Keratinocyte (primary cell): ENCODE results near the gene RPS2. TPM values are rescaled to one million over a fixed set of nuclear protein-coding genes. Genes with fewer than 3 reads are reported as not detected.

Experiments used
- DNase-seq: peaks from one replicate; pipeline ENCODE4 v3.0.0-alpha.2; 2011; ENCODE audit warnings: low read depth, missing footprints, low spot score
- FAIRE-seq: peaks from 2 replicates; lab custom pipeline; 2011; peaks lifted over from hg19 to GRCh38; lab: Jason Lieb, UNC
- H2AFZ ChIP-seq: 2 replicates; pipeline ENCODE4 v1.6.0; 2012; ENCODE audit warnings: low read length, control low read depth, inconsistent platforms; ENCODE audit not compliant: control insufficient read depth
- H3K27ac ChIP-seq: 2 replicates; pipeline ENCODE4 v1.5.1; 2011; ENCODE audit warnings: low read length; ENCODE audit not compliant: control insufficient read depth, insufficient read depth
- H3K27me3 ChIP-seq: 3 replicates; pipeline ENCODE4 v1.6.0; 2011; ENCODE audit warnings: low read length; ENCODE audit not compliant: control insufficient read depth, insufficient read depth; ENCODE audit errors: extremely low read depth
- H3K36me3 ChIP-seq, 2 experiments: 2 replicates in 1 of 2; 3 replicates in 1 of 2; pipeline ENCODE4 v1.5.1; 2011; ENCODE audit warnings: low read length in 2 of 2, mild to moderate bottlenecking in 1 of 2; ENCODE audit not compliant: control insufficient read depth in 2 of 2, insufficient read depth in 2 of 2; ENCODE audit errors: extremely low read depth in 1 of 2
- H3K4me1 ChIP-seq: 3 replicates; pipeline ENCODE4 v1.5.1; 2011; ENCODE audit warnings: low read length; ENCODE audit not compliant: control insufficient read depth, insufficient read depth; ENCODE audit errors: extremely low read depth
- H3K4me2 ChIP-seq: 3 replicates; pipeline ENCODE4 v1.6.0; 2011; ENCODE audit warnings: low read depth, low read length; ENCODE audit not compliant: control insufficient read depth, insufficient read depth; ENCODE audit errors: extremely low read depth
- H3K4me3 ChIP-seq, 3 experiments: fragments of 200-600 bp in 1 of 3; sonication (generic) in 1 of 3; 2 replicates in 2 of 3; 3 replicates in 1 of 3; pipeline ENCODE4 v1.5.1; 2011 to 2016; ENCODE audit warnings: low read length in 3 of 3, mild to moderate bottlenecking in 3 of 3, control low read depth in 2 of 3, inconsistent platforms in 1 of 3, low read depth in 1 of 3, mixed read lengths in 1 of 3, mixed run types in 1 of 3, moderate library complexity in 1 of 3; ENCODE audit not compliant: control insufficient read depth in 2 of 3, insufficient read depth in 2 of 3; ENCODE audit errors: extremely low read depth in 1 of 3
- H3K79me2 ChIP-seq: 2 replicates; pipeline ENCODE4 v1.6.0; 2012; ENCODE audit warnings: low read length; ENCODE audit not compliant: control insufficient read depth, insufficient read depth
- H3K9ac ChIP-seq: 3 replicates; pipeline ENCODE4 v1.6.0; 2011; ENCODE audit warnings: low read length; ENCODE audit not compliant: control insufficient read depth, insufficient read depth; ENCODE audit errors: extremely low read depth
- H3K9me1 ChIP-seq: 3 replicates; pipeline ENCODE4 v1.6.0; 2011; ENCODE audit warnings: low read length; ENCODE audit not compliant: control insufficient read depth, insufficient read depth; ENCODE audit errors: extremely low read depth
- H3K9me3 ChIP-seq: 2 replicates; pipeline ENCODE4 v1.5.1; 2012; ENCODE audit warnings: low read depth, low read length; ENCODE audit not compliant: control insufficient read depth
- H4K20me1 ChIP-seq: 3 replicates; pipeline ENCODE4 v1.6.0; 2011; ENCODE audit warnings: low read length; ENCODE audit not compliant: control insufficient read depth, insufficient read depth; ENCODE audit errors: extremely low read depth
- EZH2 ChIP-seq: IDR thresholded peaks from one replicate; pipeline ENCODE4 v1.6.1; 2012; ENCODE audit warnings: inconsistent platforms, mild to moderate bottlenecking, low read length, moderate library complexity
- dilution Hi-C: fragments of 300-500 bp; cut with MboI; formaldehyde crosslinking; loops from one replicate; pipeline ENCODE4 v1.7.0; 2020; ENCODE audit warnings: low sequenced_read_pairs; ENCODE audit not compliant: extremely low pct_ligation_motif_present
- polyA plus RNA-seq, 5 experiments: library from polyadenylated mRNA; depleted of rRNA in 3 of 5; stranded (reverse) in 3 of 5; stranded (forward) in 1 of 5; unstranded in 1 of 5; fragments of >200 nt; gene quantifications; 1 replicate in 1 of 5; 2 replicates in 3 of 5; 3 replicates in 1 of 5; pipeline versions ENCODE4 v1.2.1 to v1.2.3, GENCODE V29; 2011 to 2012; ENCODE audit warnings: missing spikeins in 2 of 5, low read depth in 1 of 5, low replicate concordance in 1 of 5
- TF ChIP-seq, protein P1 (sequence below), 3 experiments: IDR thresholded peaks in 1 of 3; conservative IDR thresholded peaks in 1 of 3; optimal IDR thresholded peaks in 1 of 3; 2 replicates in 2 of 3; 3 replicates in 1 of 3; pipeline versions ENCODE3 to v1.5.1; 2011; ENCODE audit warnings: low read length in 3 of 3, mild to moderate bottlenecking in 3 of 3, moderate library complexity in 2 of 3, control low read depth in 1 of 3, inconsistent platforms in 1 of 3; ENCODE audit not compliant: insufficient read depth in 2 of 3; ENCODE audit errors: extremely low read depth in 1 of 3

Gene RPS2
- polyA plus RNA-seq, 1 donor (not counting 4 experiments of a cell fraction or from before 2014, with no cell fraction given): 3,573 TPM

DNA sequence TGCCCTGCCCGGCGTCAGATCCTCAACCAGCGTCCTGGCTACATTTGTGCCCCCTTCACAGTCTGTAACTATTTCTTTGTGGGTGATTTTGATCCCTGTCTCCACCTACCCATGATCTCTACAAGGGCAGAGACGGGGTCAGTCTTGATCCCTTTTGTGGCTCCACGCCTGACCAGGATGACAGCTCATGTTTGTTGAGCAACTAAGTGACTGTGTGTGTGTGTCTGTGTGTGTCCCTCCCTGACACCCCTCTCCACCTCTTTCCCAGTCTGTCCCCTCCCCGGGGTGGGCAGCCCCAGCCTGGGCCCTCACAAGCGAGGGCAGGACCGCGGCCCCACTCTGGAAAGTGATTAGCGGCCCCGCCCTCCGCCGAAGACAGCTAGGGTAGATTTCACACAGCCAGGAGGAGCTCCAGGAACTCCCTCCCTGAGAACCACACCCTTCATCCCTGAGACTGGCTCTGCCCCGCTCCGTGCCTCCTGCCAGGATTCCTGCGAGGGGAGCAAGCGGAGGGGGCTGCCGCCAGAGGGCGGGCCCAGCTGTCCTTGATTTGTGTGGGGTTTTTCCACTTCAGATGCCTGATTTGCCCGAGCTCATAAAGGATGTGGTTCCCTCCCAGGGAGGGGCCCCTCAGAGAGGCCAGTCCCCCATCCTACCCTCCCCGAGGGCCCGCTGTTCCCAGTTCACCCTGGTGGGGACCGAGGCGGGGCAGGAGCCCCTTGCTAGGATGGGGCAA is 41.2 kb downstream of the RPS2 start:
- Histone ChIP-seq H3K27me3 (peaks cover 45% of the 10 kb centered on the region), H3K9me3 (no peaks in the 10 kb centered on the region), H3K9me1 (no peaks in the 10 kb centered on the region), H3K27ac (no peak overlapping the region), H4K20me1 (no peaks in the 10 kb centered on the region), H3K4me2 (no peak overlapping the region), H2AFZ (no peak overlapping the region), H3K9ac (no peak overlapping the region), H3K4me3 (no peak overlapping the region), H3K36me3 (no peaks in the 10 kb centered on the region), H3K4me1 (no peaks in the 10 kb centered on the region), H3K79me2 (no peaks in the 10 kb centered on the region)
- FAIRE-seq (no peak), DNase-seq (no peak)
- TF ChIP-seq, protein P1, sequence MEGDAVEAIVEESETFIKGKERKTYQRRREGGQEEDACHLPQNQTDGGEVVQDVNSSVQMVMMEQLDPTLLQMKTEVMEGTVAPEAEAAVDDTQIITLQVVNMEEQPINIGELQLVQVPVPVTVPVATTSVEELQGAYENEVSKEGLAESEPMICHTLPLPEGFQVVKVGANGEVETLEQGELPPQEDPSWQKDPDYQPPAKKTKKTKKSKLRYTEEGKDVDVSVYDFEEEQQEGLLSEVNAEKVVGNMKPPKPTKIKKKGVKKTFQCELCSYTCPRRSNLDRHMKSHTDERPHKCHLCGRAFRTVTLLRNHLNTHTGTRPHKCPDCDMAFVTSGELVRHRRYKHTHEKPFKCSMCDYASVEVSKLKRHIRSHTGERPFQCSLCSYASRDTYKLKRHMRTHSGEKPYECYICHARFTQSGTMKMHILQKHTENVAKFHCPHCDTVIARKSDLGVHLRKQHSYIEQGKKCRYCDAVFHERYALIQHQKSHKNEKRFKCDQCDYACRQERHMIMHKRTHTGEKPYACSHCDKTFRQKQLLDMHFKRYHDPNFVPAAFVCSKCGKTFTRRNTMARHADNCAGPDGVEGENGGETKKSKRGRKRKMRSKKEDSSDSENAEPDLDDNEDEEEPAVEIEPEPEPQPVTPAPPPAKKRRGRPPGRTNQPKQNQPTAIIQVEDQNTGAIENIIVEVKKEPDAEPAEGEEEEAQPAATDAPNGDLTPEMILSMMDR (optimal IDR thresholded peaks at IDR 0.05 in 1 of 3, IDR thresholded peaks at IDR 0.05 in 1 of 3, conservative IDR thresholded peaks at IDR 0.05 in 1 of 3; ENCODE audit: extremely low read depth in 1 of 3, insufficient read depth in 2 of 3, low read length in 3 of 3): peak in 2 of 3 experiments; percentile 14 to 15
- no peak for TF ChIP-seq EZH2
- dilution Hi-C loops: no loop called here

DNA sequence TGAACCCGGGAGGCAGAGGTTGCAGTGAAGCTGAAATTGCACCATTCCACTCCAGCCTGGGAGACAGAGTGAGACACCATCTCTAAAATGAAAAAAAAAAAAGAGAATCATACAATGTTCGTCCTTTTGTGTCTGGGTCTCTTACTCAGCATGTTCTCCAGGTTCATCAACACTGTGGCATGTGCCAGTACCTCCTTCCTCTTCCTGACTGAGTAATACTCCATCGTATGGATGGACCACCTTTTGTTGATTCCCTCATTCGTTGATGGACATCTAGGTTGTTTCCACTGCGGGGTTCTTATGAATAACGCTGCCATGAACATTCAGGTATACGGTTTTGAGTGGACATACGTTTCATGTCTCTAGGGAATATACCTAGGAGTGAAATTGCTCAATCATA is 42.3 kb downstream of the RPS2 start:
- peaks cover 53% of the 10 kb centered on the region for H3K27me3 ChIP-seq
- dilution Hi-C loops: no loop called here

More for the DNA sequence above, 42.3 kb downstream of the RPS2 start:
- no peak overlapping the region for H2AFZ ChIP-seq
- H3K27ac ChIP-seq: no peak overlapping the region
- H3K4me2 ChIP-seq: no peak overlapping the region
- no peaks in the 10 kb centered on the region for H3K36me3 ChIP-seq
- H3K9me1 ChIP-seq: no peaks in the 10 kb centered on the region
- FAIRE-seq (no peak), DNase-seq (no peak)
- H3K4me3 ChIP-seq: no peak overlapping the region
- TF ChIP-seq EZH2: no peak
- TF ChIP-seq, protein P1 (optimal IDR thresholded peaks at IDR 0.05 in 1 of 3, IDR thresholded peaks at IDR 0.05 in 1 of 3, conservative IDR thresholded peaks at IDR 0.05 in 1 of 3; ENCODE audit: extremely low read depth in 1 of 3, insufficient read depth in 2 of 3, low read length in 3 of 3): no peak
- no peaks in the 10 kb centered on the region for H4K20me1 ChIP-seq
- no peak overlapping the region for H3K9ac ChIP-seq
- H3K9me3 ChIP-seq: no peaks in the 10 kb centered on the region
- no peaks in the 10 kb centered on the region for H3K79me2 ChIP-seq
- H3K4me1 ChIP-seq: no peaks in the 10 kb centered on the region
